Heart right ventricle (tissue), 16 donors: ENCODE measurements around the gene ADARB2. TPM values are rescaled to one million over a fixed set of nuclear protein-coding genes. Genes with fewer than 3 reads are reported as not detected.

Experiments
- ATAC-seq, 8 donors: fragments of 200-7000 bp; cut with Tn5 transposase; one replicate each; pipeline ENCODE4 v1.9.1; 2020; ENCODE audit warnings: mild to moderate bottlenecking in 8 of 8, moderate library complexity in 8 of 8, moderate number of reproducible peaks in 1 of 8
- DNase-seq, 2 donors: peaks; one replicate each; pipeline ENCODE4 v3.0.0-alpha.2; 2020
- H3K27ac ChIP-seq, 10 donors: fragments of 200-600 bp; sonication (generic) in 2 of 10; one replicate each; pipeline versions ENCODE4 v1.5.0 to v1.8.0; 2020 to 2022; ENCODE audit warnings: mild to moderate bottlenecking in 3 of 10
- H3K27me3 ChIP-seq, 7 donors: fragments of 200-600 bp; one replicate each; pipeline ENCODE4 v1.8.0; 2021 to 2022; ENCODE audit warnings: mild to moderate bottlenecking in 2 of 7
- H3K36me3 ChIP-seq, 9 donors: fragments of 200-600 bp; sonication (generic) in 1 of 9; one replicate each; pipeline versions ENCODE4 v1.5.0 to v1.8.0; 2020 to 2022; ENCODE audit warnings: mild to moderate bottlenecking in 2 of 9
- H3K4me1 ChIP-seq, 9 donors: fragments of 200-600 bp; sonication (generic) in 1 of 9; one replicate each; pipeline versions ENCODE4 v1.5.0 to v1.8.0; 2020 to 2022; ENCODE audit warnings: mild to moderate bottlenecking in 4 of 9
- H3K4me3 ChIP-seq, 10 donors: fragments of 200-600 bp; sonication (generic) in 2 of 10; one replicate each; pipeline versions ENCODE4 v1.5.0 to v1.8.0; 2020 to 2022; ENCODE audit warnings: mild to moderate bottlenecking in 7 of 10, moderate library complexity in 2 of 10
- H3K9me3 ChIP-seq, 11 donors: fragments of 200-600 bp in 10 of 11; sonication (generic) in 2 of 11; one replicate each; pipeline versions ENCODE4 v1.5.0 to v1.8.0; 2013 to 2022; ENCODE audit warnings: mild to moderate bottlenecking in 2 of 11, control low read depth in 1 of 11, moderate library complexity in 1 of 11
- CTCF ChIP-seq, 9 donors: fragments of 200-600 bp; sonication (generic) in 2 of 9; IDR thresholded peaks; one replicate each; pipeline versions ENCODE4 v1.5.0 to v1.8.0; 2021 to 2022; ENCODE audit warnings: antibody characterized with exemption in 9 of 9, mild to moderate bottlenecking in 5 of 9, moderate library complexity in 1 of 9
- WGBS, 2 donors: extraction: QIAGEN DNeasy Blood & Tissue Kit; methylation state at CpG; one replicate each; pipeline ENCODE4 v1.1.7; 2013; ENCODE audit warnings: inconsistent platforms in 1 of 2; 5-methylcytosine and 5-hydroxymethylcytosine counted together
- intact Hi-C, 10 donors: fragments of 100-400 bp; cut with DNase I; formaldehyde crosslinking; loops; one replicate each; pipeline versions ENCODE4 v1.11.1 to v1.14.2; 2022
- polyA plus RNA-seq, 2 donors: library from polyadenylated mRNA; stranded (reverse); fragments of 200-250 nt; gene quantifications; one replicate each; pipeline ENCODE4 v1.2.3, GENCODE V29; 2013
- total RNA-seq, 10 donors: library from RNA; stranded (reverse); fragmentation: NEBNext Ultra II Directional in 3 of 10; extraction: Animal tissue kit (Norgen Biotek cat#: 25700) in 3 of 10; gene quantifications; one replicate each; pipeline versions ENCODE4 v1.2.1 to v1.2.4, GENCODE V29; 2021 to 2023
- donor health status: Arrhythmogenic right ventricular cardiomyopathy.
- donor health status: ischemic (EF 13 %, LVEDD 7.1; RV severe dilation, severe dysfunction).
- donor health status: healthy with polysubstance abuse.
- donor health status: DM: no; HTN: yes; CAD: no.
- donor health status: DM: no; HTN: no; CAD: no.
- donor health status: ischemic (EF 25% LVEDD 6.9; RV normal size, moderate dysfunction).
- donor health status: ischemic (EF 25% LVEDD 5.7; RV mildly dilated, moderate dysfunction).
- donor health status: healthy.
- donor health status: DM: yes; HTN: yes; CAD: no.
- donor health status: Ischemic cardiomyopathy.
- donor health status: ischemic (EF 35%, LVEDD 5.7; RV mildly dilated, moderate dysfunction).
- donor health status: nonischemic (EF 11% LVEDD 7.7; RV severe dilation, severe dysfunction).
- donor health status: DM: yes; HTN: yes; CAD: no.
- donor health status: PGD.
- donor health status: ischemic (EF 29% LVEDD 5.4; RV normal size, mild dysfunction).
- donor health status: nonischemic (EF 23%, LVEDD 6.1; RV moderate dilation, normal function).

Gene ADARB2
- total and polyA plus RNA-seq, 12 donors, result 0.08 to 0.47 (median 0.17) TPM; not detected in 2

- DNase-seq, result no peak
- 83 to 84% methylated on average over 15 of the region's 15 CpGs for WGBS, 2 donors
- no peak for ATAC-seq
- Histone ChIP-seq H3K27me3 (peaks cover 0 to 12% (median 0%) of the 10 kb centered on the region in 7 donors), H3K4me1 (no peaks in the 10 kb centered on the region), H3K36me3 (no peaks in the 10 kb centered on the region), H3K4me3 (no peak overlapping the region), H3K9me3 (no peaks in the 10 kb centered on the region), H3K27ac (no peak overlapping the region)
- no peak for TF ChIP-seq CTCF (IDR thresholded peaks at IDR 0.05)
- intact Hi-C loops, result no loop called here
Observed at GRCh38 chr10:1550616-1551015, 186.7 kb downstream of the ADARB2 start.

GRCh38 chr10:1550291-1550595 lies 187.1 kb downstream of the ADARB2 start:
- peaks cover 0 to 12% (median 0%) of the 10 kb centered on the region in 7 donors for H3K27me3 ChIP-seq
- no peak overlapping the region for H3K27ac ChIP-seq
- intact Hi-C loops, result no loop called here
- no peaks in the 10 kb centered on the region for H3K9me3 ChIP-seq
- H3K4me3 ChIP-seq, result no peak overlapping the region
- DNase-seq, result no peak
- 73 to 74% methylated on average over 7 of the region's 7 CpGs for WGBS, 2 donors
- H3K36me3 ChIP-seq, result no peaks in the 10 kb centered on the region
- ATAC-seq, result no peak
- H3K4me1 ChIP-seq, result no peaks in the 10 kb centered on the region
- TF ChIP-seq CTCF (IDR thresholded peaks at IDR 0.05), result no peak

GRCh38 chr10:1549591-1550290 lies 187.6 kb downstream of the ADARB2 start:
- H3K4me3 ChIP-seq, result no peak overlapping the region
- TF ChIP-seq CTCF (IDR thresholded peaks at IDR 0.05), result no peak
- 69 to 76% methylated on average over 17 of the region's 17 CpGs for WGBS, 2 donors
- ATAC-seq (no peak), DNase-seq (no peak)
- H3K4me1 ChIP-seq, result no peaks in the 10 kb centered on the region
- H3K9me3 ChIP-seq, result no peaks in the 10 kb centered on the region
- H3K27ac ChIP-seq, result no peak overlapping the region
- peaks cover 0 to 12% (median 0%) of the 10 kb centered on the region in 7 donors for H3K27me3 ChIP-seq
- intact Hi-C loops, result no loop called here
- no peaks in the 10 kb centered on the region for H3K36me3 ChIP-seq

- no peaks in the 10 kb centered on the region for H3K36me3 ChIP-seq
- ATAC-seq (no peak), DNase-seq (no peak)
- H3K27me3 ChIP-seq, result peaks cover 0 to 4% (median 0%) of the 10 kb centered on the region in 7 donors
- no peak overlapping the region for H3K4me3 ChIP-seq
- 84 to 87% methylated on average over 7 of the region's 7 CpGs for WGBS, 2 donors
- no peaks in the 10 kb centered on the region for H3K4me1 ChIP-seq
- H3K27ac ChIP-seq, result no peak overlapping the region
- H3K9me3 ChIP-seq, result no peaks in the 10 kb centered on the region
- intact Hi-C loops, result no loop called here
- no peak for TF ChIP-seq CTCF (IDR thresholded peaks at IDR 0.05)
Observed at GRCh38 chr10:1548596-1548995, 188.7 kb downstream of the ADARB2 start.
